Ascending aorta (tissue), 2 donors: Measurements from ENCODE around the gene OVCH2. TPM values are rescaled to one million over a fixed set of nuclear protein-coding genes. Genes with fewer than 3 reads are reported as not detected.

ENCODE experiments used
- DNase-seq, 2 donors: peaks; one replicate each; pipeline ENCODE4 v3.0.0-alpha.2; 2019; ENCODE audit warnings: low spot score in 2 of 2
- H3K27ac ChIP-seq, 2 donors: fragments of 200-600 bp; sonication (generic); one replicate each; pipeline ENCODE4 v1.5.1; 2016 to 2017; ENCODE audit warnings: mild to moderate bottlenecking in 1 of 2
- H3K27me3 ChIP-seq: fragments of 200-600 bp; sonication (generic); one replicate; pipeline ENCODE4 v1.5.1; 2017
- H3K36me3 ChIP-seq, 2 donors: fragments of 200-600 bp; sonication (generic); one replicate each; pipeline ENCODE4 v1.5.1; 2016
- H3K4me1 ChIP-seq, 2 donors: fragments of 200-600 bp; sonication (generic); one replicate each; pipeline ENCODE4 v1.5.1; 2016 to 2017; ENCODE audit warnings: mild to moderate bottlenecking in 1 of 2
- H3K4me3 ChIP-seq, 2 donors: fragments of 200-600 bp; sonication (generic); one replicate each; pipeline ENCODE4 v1.5.1; 2016 to 2017; ENCODE audit warnings: mild to moderate bottlenecking in 1 of 2
- H3K9me3 ChIP-seq, 2 donors: fragments of 200-600 bp; sonication (generic); one replicate each; pipeline ENCODE4 v1.5.1; 2016
- CTCF ChIP-seq, 3 experiments: fragments of 200-600 bp in 2 of 3; fragments of 450-650 bp in 1 of 3; sonication (generic) in 2 of 3; IDR thresholded peaks; one replicate each; pipeline ENCODE4 v1.5.1; 2016 to 2019; ENCODE audit warnings: antibody characterized with exemption in 3 of 3, mild to moderate bottlenecking in 1 of 3, moderate library complexity in 1 of 3
- intact Hi-C: fragments of 100-400 bp; cut with DNase I; formaldehyde crosslinking; loops from one replicate; pipeline ENCODE4 v1.15.1; 2023
- total RNA-seq: library from RNA; depleted of rRNA; stranded (reverse); fragments of >200 nt; gene quantifications from one replicate; pipeline ENCODE4 v1.1.0, GENCODE V29; 2016

The OVCH2 gene
- total RNA-seq, 1 donor from 2014 or later, result not detected

GRCh38 chr11:7656704-7657103 lies 49.6 kb downstream of the OVCH2 start:
- Histone ChIP-seq H3K9me3 (no peaks in the 10 kb centered on the region), H3K4me3 (no peak overlapping the region), H3K27me3 (no peaks in the 10 kb centered on the region), H3K4me1 (no peaks in the 10 kb centered on the region), H3K36me3 (peaks cover 39 to 55% of the 10 kb centered on the region in 2 donors), H3K27ac (no peak overlapping the region)
- DNase-seq, result peak in 1 of 2 donors; percentile 24
- no peak for TF ChIP-seq CTCF (IDR thresholded peaks at IDR 0.05)
- intact Hi-C loops, result no loop called here

- Histone ChIP-seq H3K4me3 (no peak overlapping the region), H3K36me3 (peaks cover 51 to 67% of the 10 kb centered on the region in 2 donors), H3K4me1 (no peaks in the 10 kb centered on the region), H3K27me3 (no peaks in the 10 kb centered on the region), H3K27ac (no peak overlapping the region), H3K9me3 (no peaks in the 10 kb centered on the region)
- peak in 1 of 2 donors; percentile 53 for DNase-seq
- TF ChIP-seq CTCF (IDR thresholded peaks at IDR 0.05), result no peak
- intact Hi-C loops, result no loop called here
Observed at GRCh38 chr11:7655253-7656217, 50.7 kb downstream of the OVCH2 start.

DNA sequence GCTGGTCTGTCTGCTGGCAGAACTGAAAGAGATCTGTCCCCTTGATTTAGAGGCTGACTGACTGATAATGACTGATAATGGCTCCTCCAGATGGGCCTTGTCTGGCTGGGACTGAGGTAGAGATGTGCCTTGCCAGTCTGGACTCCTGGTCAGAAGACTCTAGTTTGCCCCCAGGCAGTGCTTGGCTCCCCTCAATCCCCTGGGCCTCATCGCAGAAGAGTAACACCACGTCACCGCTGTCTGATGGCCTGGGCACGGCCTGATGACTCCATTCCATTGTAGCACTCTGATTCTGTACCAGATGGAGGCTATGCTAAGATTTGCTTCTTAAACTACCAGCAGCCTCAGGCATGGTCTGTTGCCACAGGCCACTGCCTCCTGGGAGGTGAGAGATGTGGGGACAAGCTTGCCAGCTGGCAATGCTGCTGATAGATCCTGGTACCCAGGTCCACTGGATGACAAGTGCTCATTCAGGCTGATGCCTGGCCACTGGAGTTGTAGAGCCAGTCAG lies 52.0 kb downstream of the OVCH2 start:
- intact Hi-C loops, result no loop called here
- no peak for TF ChIP-seq CTCF (IDR thresholded peaks at IDR 0.05)
- H3K27ac ChIP-seq, result no peak overlapping the region

GRCh38 chr11:7651700-7652099 lies 54.6 kb downstream of the OVCH2 start:
- intact Hi-C loops, result no loop called here
- Histone ChIP-seq H3K27me3 (no peaks in the 10 kb centered on the region), H3K27ac (no peak overlapping the region), H3K9me3 (no peaks in the 10 kb centered on the region), H3K36me3 (peaks cover 71 to 82% of the 10 kb centered on the region in 2 donors), H3K4me1 (no peaks in the 10 kb centered on the region), H3K4me3 (no peak overlapping the region)
- TF ChIP-seq CTCF (IDR thresholded peaks at IDR 0.05), result no peak
- DNase-seq, result peak in 1 of 2 donors; percentile 58

More for the DNA sequence above, 52.0 kb downstream of the OVCH2 start:
- no peaks in the 10 kb centered on the region for H3K9me3 ChIP-seq
- no peaks in the 10 kb centered on the region for H3K4me1 ChIP-seq
- DNase-seq, result peak in 1 of 2 donors; percentile 33
- no peak overlapping the region for H3K4me3 ChIP-seq
- H3K36me3 ChIP-seq, result peaks cover 60 to 79% of the 10 kb centered on the region in 2 donors
- H3K27me3 ChIP-seq, result no peaks in the 10 kb centered on the region

DNA sequence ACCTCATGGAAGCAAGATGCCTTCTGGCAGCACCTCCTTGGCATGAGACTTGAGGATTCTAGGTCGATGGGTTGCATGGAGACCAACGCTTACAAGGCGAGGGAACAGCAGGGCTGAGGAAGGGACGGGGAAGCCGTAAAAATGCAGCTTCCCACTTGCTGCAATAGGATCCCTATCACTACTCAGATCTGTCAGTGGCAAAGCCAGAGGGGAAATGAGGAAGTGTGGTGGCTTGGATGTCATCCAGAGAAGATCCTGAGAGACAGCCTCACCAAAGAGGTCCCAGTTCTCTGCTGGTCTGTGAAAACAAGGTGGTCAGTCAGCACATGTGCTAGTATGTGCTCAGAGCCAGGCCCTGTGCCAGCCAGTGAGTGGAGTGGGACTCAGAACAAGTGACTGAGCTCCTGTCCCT lies 55.1 kb downstream of the OVCH2 start:
- peaks cover 71 to 80% of the 10 kb centered on the region in 2 donors for H3K36me3 ChIP-seq
- H3K4me1 ChIP-seq, result no peaks in the 10 kb centered on the region
- TF ChIP-seq CTCF (IDR thresholded peaks at IDR 0.05), result no peak
- no peaks in the 10 kb centered on the region for H3K9me3 ChIP-seq
- intact Hi-C loops, result no loop called here
- H3K4me3 ChIP-seq, result no peak overlapping the region
- peak in 1 of 2 donors; percentile 55 for DNase-seq
- no peaks in the 10 kb centered on the region for H3K27me3 ChIP-seq
- H3K27ac ChIP-seq, result no peak overlapping the region
